LoVo (cell line): ENCODE measurements around the gene KIF5C.
"Not testable (repeated sequence)": the region's sequence is repeated elsewhere in the genome, so short reads cannot be mapped to it uniquely, and the experiment has no call there.

Source experiments
- DNase-seq: peaks from one replicate; pipeline ENCODE4 v3.0.0-alpha.2; 2016; ENCODE audit warnings: low spot score

KIF5C gene

DNA sequence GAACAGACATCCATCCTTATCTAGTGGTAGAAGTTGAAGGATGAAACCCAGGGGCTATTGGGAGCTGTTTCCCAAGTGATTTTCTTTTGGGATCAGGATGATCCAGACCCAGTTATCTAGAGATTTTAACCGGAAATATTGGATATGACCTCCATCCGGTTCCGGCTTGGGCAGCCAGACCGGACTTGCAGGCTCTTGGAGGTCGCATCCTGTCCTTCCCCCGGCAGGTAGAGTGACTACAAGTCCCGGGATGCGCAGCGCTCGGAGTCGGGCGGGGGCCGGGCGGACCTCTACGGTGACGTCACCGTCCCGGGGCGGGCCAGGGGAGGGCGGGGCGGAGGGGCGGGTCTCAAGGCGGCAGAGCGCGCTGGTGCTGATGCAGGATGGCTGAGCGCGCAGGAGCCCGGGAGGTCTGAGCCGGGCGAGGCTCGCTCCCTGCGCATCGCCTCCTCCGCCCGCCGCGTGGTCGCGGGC, at the start of gene KIF5C:
Gene KIF5C (plus strand): TSS at position 360 of the 474 bp plus-strand sequence. CDS start 391 bp downstream, outside the sequence.
- peak; percentile 48 for DNase-seq

DNA sequence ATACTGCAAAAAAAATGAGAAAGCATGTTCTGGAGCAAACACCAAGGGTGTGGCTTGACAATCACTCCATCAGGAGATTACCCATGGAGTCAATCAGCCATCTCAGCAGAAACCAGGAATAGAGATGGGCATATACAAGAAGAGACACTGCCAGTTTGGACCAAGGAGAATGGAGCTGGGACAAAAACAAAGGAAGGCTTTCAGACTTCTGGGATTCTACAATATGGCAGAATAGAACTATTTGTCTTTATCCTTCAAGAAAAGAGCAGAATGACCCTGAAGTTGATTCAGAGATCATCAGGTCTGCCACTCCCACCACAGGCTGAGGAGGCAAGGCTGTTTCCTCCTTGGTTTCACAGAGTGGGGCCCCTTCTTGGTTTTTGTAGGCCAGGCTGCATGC, 48.2 kb upstream of the KIF5C start:
- DNase-seq, result no peak

DNA sequence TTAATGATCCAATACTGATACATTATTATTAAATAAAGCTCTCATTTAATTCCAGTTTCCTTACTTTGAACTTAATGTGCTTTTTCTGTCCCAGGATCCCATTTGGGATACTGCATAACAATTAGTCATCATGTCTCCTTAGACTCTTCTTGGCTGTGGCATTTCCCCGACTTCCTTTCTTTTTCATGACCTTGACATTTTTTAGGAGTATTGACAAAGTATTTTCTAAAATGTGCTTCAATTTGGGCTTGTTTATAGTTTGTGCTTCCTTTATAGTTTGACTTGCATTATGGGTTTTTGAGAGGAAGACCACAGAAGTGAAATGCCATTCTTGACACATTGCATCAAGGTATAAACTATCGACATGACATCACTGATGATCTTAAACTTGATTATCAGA, 46.1 kb upstream of the KIF5C start:
- DNase-seq, result no peak

DNA sequence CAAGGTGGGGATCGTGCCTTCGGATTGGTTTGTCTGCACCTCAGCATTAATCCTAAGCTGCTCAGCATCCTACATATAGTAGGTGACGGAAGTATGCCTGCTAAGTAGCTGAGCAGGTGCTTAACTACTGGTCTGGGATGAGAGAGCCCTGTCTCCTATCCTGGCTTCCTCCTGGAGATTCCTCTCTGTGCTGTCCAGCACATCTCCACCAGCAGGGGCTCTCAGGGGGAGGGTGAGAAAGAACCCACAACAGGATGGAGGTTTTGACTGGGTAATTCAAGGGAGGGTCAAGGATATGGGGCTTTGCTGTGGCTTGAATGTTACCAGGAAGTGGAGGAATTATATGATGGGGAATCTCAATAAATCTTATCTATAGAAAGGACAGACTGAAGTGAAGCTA, 45.4 kb upstream of the KIF5C start:
- no peak for DNase-seq

DNA sequence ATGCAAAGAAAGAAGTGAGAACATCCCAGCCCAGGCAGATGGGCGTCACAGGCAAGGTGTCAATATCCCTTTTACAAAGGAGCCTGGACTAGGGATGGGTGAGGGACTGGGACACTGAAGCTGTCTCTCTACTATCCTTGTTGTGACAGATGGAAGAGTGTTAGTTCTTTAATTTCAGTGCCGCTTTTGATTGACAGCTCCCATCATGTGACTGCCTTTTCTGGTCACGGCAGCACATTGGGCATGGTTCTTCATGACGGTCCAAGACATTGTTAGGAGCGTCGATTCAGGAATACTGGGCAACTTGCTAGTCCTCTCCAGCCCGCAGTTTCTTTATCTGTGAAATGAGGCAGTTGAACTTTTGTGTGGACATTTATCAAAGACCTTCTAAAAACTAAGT, 42.4 kb upstream of the KIF5C start:
- no peak for DNase-seq

DNA sequence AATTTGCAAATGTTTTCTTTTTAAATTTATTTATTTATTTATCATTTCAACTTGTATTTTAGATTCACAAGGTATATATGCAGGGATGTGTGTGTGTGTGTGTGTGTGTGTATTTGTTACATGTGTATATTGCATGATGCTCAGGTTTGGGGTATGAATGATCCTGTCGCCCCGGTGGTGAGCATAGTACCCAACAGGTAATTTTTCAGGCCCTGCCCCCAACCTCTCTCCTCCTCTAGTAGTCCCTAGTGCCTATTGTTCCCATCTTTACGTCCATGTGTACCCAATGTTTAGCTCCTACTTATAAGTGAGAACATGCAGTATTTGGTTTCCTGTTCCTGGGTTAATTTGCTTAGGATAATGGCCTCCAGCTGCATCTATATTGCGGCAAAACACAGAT, 33.0 kb upstream of the KIF5C start:
- DNase-seq, result no peak

DNA sequence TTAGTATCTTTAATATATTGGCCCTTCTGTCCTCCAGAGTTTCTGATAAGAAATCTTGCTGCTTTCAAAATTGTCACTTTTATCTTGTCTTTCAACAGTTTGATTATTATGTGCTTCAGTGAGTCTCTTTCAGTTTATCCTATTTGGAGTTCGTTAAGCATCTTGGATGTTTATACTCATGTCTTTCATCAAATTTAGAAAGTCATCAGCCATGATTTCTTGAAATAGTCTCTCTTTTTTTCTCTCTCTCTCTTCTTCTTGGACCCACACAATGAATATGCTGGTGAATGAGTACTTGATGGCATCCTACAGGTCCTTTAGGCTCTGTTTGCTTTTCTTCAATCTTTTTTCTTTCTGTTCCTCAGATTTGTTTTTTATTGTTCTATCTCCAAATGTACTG, 26.9 kb upstream of the KIF5C start:
- DNase-seq, result no peak

DNA sequence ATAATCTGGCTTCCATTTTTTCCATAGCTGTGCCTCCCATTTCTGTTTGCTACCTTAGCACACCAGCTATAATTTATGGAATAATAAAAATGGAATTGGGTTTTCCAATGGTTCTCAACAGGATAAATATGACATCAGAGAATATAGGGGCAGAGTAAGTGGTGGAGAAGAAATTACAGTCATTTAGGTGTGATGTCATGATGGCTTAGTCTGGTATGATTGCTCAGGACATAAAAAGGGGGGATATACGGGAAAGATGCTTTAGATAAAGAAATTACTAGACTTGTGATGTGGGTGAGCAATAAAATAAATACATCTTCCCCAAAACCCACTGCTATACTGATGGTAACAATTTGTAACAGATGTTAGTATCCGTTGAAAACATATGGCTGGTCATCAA, 21.6 kb upstream of the KIF5C start:
- DNase-seq, result no peak

DNA sequence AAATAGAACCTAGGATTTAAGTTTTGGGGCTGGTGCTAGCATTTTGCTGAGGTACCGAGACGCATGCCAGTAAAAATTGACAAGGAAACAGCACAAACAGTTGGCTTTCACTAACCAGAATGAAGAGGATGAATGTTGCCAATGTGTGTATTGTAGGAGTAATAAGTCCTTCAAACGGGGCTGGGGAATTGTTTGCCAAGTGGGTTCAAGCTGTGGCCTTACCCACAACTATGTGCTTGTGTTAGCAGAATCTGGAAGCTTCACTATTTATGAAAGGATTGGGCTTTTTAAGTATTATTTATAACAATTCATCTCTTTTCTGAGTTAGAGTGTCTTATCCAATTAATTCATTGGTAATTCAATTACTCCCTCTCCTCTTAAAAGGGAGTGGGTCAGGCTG, 15.0 kb upstream of the KIF5C start:
- no peak for DNase-seq

DNA sequence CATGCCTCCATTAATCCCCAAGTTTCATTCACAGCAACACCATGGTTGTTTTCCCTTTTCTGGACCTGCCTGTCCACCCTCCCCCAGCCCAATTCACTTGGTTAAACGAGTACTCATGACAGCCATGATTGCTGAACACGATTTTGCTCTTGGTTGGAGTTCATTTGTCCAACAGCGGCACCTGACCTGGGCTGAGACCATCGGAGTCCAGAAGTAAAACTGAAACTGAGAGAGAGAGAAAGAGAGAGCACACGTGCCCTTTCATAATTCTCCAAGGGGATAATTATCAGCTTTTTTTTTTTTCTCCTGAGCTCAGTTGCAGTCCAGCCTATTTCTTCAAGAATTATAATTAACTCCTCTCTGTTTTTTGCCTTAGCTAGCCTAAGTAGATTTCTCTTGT, 13.7 kb upstream of the KIF5C start:
- DNase-seq, result no peak

DNA sequence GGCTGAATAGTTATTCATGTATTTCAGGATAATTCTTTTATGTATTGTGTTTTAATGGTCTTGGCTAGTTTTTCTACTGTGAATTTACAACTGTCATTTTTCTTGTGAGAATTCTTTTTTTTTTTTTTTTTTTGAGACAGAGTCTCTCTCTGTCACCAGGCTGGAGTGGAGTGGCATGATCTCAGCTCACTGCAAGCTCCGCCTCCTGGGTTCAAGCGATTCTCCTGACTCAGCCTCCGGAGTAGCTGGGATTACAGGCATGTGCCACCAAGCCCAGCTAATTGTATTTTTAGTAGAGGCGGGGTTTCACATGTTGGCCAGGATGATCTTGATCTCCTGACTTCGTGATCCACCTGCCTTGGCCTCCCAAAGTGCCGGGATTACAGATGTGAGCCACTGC, 12.5 kb upstream of the KIF5C start:
- not testable (repeated sequence) for DNase-seq

DNA sequence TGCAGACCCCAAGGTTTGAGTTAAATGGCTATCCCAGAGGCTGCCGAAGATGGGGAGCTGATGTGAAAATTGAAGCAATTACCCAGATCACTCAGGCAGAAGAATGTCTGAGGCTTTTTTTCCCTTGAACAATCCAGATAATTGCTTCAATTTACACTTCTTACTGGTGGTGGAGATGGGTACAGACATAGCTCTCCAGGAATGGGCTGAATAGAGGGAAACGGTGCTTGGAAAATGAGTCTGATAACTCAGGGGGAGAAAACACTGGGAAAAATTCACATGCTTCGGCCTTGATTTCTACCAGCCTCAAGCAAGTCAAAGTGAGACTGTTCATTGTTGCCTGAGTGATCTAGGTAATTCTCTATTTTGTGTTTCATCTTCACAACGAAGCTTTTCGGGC, 9.5 kb upstream of the KIF5C start:
- DNase-seq, result no peak

DNA sequence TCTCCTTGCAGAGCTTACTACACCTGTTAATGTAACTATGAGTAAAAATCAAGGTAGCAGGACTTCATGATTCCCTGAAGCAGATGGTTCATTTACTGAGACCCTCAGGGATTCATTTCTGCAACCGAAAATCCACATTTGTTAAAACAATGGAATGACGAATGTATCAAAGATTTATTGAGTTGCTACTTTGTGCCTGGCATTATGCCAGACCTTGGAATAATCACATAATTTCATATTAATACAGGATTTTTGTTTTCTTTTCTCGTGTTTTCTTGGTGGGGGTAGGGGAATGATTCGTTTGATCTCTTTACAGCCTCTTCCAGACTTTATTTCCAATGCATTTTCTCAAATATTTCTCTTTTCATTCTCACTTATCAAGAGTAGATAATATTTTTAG, 8.9 kb upstream of the KIF5C start:
- no peak for DNase-seq

DNA sequence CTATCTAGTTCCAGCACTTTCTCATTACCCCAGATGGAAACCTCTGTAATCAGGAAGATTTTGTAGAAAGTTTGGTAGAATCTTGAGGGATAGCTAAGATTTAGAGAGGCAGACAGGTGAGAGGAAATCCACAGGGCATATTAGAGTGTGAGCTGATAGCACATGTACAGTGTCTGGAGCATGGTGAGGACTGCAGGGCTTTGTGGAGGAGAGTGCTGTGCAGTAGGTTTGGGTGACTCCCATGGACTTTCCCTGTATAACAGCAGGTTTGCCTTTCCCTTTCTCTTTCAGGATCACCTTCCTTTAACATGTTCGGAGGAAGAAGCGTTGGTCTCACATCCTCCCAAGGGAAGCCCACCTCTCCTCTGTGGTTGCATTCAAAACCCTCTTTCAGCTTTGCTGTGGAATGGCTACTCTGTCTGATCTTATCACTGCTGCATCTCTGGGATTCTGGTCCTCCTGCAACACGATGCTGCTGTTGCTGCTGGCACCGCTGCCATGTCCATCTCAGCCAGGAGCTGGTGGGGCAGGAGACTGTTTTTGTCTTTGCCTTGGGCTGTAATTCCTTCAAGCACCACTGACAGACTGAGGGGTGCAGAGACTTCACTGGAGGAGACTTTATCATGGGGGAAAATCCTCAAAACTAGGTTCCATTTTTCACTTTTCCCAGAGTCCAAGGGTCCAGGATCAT, 7.8 kb upstream of the KIF5C start:
- no peak for DNase-seq

DNA sequence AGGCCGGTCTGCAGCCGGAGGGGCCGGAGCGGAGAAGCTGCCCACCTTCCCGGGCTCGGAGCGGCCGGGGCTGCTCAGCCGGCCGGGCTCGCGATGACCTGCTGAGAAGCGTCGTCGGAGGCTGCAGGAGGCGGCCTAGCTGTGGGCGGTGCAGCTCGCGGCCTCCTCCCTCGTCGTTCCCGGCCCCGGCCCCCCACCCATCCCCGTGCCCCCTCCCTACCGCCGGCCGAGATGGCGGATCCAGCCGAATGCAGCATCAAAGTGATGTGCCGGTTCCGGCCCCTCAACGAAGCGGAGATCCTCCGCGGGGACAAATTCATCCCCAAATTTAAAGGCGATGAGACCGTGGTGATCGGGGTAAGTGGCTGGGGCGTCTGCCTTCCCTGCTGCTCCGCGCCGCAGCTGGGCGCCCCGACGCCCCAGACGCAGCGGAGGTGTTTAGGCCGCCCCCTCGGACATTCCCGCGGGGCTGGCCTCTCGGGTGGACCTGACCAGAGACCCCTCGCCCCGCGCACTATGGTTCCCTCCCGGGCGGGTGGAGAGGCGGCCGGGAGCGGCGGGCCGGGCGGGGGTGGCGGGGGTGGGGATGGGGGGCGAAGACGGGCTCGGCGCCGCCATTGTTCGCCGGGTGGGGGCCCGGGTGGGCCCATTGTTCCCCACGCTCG, 492 bp downstream of the KIF5C start:
- DNase-seq, result no peak

DNA sequence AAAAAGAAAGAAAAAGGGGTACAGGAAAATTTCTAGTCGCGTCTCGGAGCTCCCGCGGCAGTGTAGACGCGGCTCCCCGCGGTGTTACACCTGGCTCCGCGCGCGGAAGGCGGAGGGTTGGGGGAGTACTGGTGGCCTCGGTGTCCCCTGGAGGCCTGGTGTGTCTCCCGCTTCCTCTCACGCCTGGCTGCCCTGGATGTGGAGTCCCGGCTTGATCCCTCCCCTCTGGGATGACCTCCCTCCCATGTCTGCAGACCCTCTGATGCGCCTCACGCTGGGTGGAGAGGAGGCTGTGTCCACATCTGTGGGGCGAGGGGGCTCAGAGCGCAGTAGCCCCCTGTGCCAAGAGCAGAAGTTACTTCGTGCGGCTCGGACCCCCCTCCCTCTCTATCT, 1.2 kb downstream of the KIF5C start:
- DNase-seq, result no peak

DNA sequence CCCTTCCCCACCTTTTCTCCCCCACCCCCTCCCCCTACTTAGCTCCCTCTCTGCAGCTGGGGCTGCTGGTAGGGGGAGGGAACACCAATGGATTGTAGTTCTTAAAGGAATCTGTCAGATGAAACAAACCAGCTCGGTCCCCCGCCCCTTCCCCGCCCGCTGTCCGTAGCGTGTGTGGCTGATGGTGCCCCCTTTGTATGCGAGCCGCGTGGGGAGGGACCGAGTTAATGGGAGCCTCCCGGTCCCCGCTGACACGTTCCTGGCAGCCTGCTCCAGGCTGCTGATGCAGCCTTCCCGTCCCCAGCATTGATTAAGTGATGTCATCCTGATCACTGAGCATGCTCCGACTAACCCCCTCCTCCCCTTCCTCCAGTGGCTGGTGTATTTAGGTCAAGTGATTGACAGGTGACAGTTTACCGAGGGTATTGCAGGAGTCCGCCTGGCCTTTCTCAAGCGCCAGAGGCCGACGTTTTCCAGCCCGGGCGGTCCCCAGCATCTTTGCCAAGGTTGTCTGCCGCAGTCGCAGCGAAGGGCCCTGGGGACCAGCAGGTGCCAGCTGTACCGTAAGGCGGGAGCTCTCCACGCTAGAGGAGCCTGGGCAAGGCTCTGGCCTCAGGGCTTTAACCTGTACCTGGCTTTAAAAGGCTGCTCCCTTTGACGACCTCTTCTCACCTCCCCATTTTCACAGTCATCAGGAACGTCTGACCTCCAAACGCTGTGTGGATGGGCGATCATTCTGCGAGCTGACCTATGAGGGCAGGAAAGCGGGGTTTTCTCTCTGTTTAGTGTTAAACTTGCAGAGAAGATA, 1.8 kb downstream of the KIF5C start:
- no peak for DNase-seq

DNA sequence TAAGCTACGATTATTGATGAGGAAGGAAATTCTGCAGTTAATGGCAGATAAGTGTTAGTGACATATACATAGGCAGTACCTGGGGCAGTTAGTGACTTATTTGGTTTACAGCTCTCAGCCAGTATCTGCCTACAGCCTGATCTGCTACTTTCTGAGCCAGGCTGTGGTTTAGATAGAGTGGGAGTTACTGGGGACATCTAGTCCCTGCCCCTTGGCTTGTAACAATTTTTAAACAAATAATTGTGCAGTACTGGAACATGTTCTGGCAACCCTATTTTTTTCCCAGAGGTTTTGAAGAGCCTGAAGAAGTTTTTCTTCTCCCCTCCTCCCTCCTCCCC, 2.3 kb downstream of the KIF5C start:
- no peak for DNase-seq

DNA sequence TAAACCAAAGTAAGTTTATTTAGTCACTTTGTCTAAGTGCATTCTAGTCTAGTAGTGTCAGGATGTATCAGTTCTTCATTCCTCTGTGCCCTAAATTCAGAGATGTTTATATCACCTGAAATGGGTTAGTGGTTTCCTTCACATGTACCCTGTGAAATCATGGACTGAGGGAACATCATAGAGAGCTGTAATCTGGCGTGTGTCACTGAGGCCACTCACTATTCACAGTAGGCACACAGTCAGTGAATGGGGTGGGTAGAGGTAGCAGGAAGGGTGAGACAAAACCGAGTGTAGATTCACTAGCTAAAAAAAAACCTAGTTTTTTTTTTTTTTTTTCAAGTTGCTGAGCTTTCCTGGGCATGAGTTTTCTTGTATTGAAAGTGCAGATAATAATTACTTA, 5.6 kb downstream of the KIF5C start:
- DNase-seq, result no peak

DNA sequence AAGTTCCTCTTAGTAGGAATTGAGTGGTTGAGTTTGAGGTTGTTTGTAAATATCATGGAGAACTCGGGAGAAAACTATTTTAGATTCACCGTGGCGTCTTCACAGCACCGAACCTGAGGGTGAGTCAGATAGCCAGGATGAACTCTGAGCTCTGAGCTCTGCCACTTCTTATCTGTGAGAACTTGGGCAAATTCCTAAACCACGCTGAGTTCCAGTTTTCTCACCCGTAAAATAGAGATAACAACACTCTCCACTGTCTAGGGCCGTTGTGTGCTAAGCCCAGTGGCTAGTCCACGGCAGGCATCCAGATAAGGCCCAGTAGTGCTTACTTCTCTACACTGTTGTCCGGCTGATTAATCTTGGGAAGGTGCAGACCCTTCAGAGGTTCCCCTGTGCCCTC, 7.0 kb downstream of the KIF5C start:
- DNase-seq, result no peak

DNA sequence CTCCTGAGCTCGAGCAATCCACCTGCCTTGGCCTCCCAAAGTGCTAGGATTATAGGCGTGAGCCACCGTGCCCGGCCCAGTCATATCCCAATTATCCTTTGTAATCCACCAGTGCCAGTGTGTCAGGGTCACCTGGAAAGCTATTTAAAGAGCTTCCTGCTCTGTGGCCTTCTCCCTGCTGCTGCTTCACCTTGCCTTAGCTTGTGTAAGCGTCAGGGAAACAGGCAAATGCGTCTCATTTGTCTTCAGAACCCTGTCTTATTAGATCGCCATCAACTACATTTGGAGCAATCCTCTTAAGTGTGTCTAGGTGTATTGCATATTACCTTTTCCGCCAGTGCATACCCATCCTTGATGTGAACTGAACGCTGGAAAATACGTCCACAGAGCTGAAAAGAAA, 10.2 kb downstream of the KIF5C start:
- no peak for DNase-seq

DNA sequence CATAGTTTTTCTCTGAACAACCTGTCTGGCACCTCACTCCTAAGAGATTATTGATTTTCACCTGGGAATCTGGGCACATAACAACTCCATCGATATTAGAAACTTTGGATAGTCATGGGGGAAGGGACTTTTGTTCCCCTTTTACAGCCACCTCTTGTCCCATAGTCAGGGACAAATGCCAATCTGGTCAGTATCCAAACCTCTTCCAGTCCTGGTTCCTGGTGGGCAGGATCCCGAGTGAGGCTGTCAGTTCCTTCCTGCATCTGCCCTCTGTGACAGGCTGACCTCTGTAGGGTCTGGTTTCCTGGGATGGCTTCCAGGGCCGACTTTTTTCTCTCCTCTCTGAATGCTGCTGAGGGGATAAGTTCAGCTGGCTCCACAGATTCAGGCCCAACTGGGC, 11.0 kb downstream of the KIF5C start:
- no peak for DNase-seq

DNA sequence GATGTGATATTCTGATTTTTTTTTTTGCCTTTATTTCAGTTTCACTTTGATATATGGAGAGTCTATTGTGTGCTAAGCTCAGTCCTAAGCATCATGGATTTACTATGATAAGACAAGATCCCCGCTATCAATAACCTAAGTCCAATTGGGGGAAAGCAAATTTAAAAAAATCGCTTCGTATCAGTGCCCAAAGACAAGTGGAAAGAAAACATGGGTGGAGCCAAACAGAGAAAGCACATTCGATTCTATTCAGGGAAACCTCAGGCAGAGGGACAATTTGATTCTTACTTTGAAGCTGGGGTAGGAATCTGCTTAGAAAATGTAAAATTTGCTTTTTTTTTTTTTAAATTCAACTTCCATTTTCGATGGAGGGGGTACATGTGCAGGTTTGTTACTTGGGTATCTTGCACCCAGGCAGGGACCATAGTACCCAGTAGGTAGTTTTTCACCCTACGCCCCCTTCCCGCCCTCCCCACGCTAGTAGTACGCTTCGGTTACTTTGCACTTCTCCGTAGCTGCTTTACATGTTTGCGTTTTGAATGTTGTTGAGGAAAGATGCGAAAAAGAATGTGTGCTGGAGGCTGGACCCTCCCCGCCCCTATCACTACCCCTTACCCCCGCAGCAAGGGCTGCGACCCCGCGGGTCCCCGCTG, 12.4 kb downstream of the KIF5C start:
- DNase-seq, result no peak
